ENCODE results near the gene GPR157.

The GPR157 gene

GRCh38 chr1:9071554-9072235 is 57.2 kb downstream of the GPR157 start:
- DNase-seq (ENCODE audit: low read depth, low spot score) = no peak
- in situ Hi-C loops (cut with HindIII; ENCODE audit: low sequenced_read_pairs) = no loop called here
- no peak for TF ChIP-seq CTCF (IDR thresholded peaks at IDR 0.05; ENCODE audit: low read depth, low read length)
- no peak overlapping the region for H3K4me3 ChIP-seq (ENCODE audit: low read depth, low read length)

GRCh38 chr1:9070486-9070885 is 58.4 kb downstream of the GPR157 start:
- no peak for DNase-seq (ENCODE audit: low read depth, low spot score)
- H3K4me3 ChIP-seq (ENCODE audit: low read depth, low read length) = no peak overlapping the region
- TF ChIP-seq CTCF (IDR thresholded peaks at IDR 0.05; ENCODE audit: low read depth, low read length) = no peak
- in situ Hi-C loops (cut with HindIII; ENCODE audit: low sequenced_read_pairs) = no loop called here

GRCh38 chr1:9069326-9070100 is 59.4 kb downstream of the GPR157 start, which contains the start of gene SLC2A5:
Gene SLC2A5 (minus strand): TSS chr1:9069635. CDS start chr1:9069536, 99 bp downstream.
- no peak within 1 kb of the TSS for H3K4me3 ChIP-seq (ENCODE audit: low read depth, low read length)
- TF ChIP-seq CTCF (IDR thresholded peaks at IDR 0.05; ENCODE audit: low read depth, low read length) = no peak
- DNase-seq (ENCODE audit: low read depth, low spot score) = no peak
- in situ Hi-C loops (cut with HindIII; ENCODE audit: low sequenced_read_pairs) = no loop called here

- TF ChIP-seq CTCF (IDR thresholded peaks at IDR 0.05; ENCODE audit: low read depth, low read length) = no peak
Measured at GRCh38 chr1:9068981-9069325, 59.9 kb downstream of the GPR157 start.

GRCh38 chr1:9066945-9067807 is 61.7 kb downstream of the GPR157 start:
- peak; percentile 73 for DNase-seq (ENCODE audit: low read depth, low spot score)
- in situ Hi-C loops (cut with HindIII; ENCODE audit: low sequenced_read_pairs) = no loop called here
- no peak for TF ChIP-seq CTCF (IDR thresholded peaks at IDR 0.05; ENCODE audit: low read depth, low read length)
- no peak overlapping the region for H3K4me3 ChIP-seq (ENCODE audit: low read depth, low read length)

More at GRCh38 chr1:9068981-9069325, 59.9 kb downstream of the GPR157 start:
- no peak overlapping the region for H3K4me3 ChIP-seq (ENCODE audit: low read depth, low read length)
- peak; percentile 16 for DNase-seq (ENCODE audit: low read depth, low spot score)
- in situ Hi-C loops (cut with HindIII; ENCODE audit: low sequenced_read_pairs) = no loop called here

- in situ Hi-C loops (cut with HindIII; ENCODE audit: low sequenced_read_pairs) = no loop called here
- DNase-seq (ENCODE audit: low read depth, low spot score) = no peak
- no peak for TF ChIP-seq CTCF (IDR thresholded peaks at IDR 0.05; ENCODE audit: low read depth, low read length)
- no peak overlapping the region for H3K4me3 ChIP-seq (ENCODE audit: low read depth, low read length)
Measured at GRCh38 chr1:9065213-9065751, 63.6 kb downstream of the GPR157 start.
